Neural cell (in vitro differentiated cells): ENCODE measurements around the gene XXYLT1. TPM values are rescaled to one million over a fixed set of nuclear protein-coding genes. Genes with fewer than 3 reads are reported as not detected.

Experiments
- H2AFZ ChIP-seq: fragments of 200-600, 300-800 bp; sonication (generic), shearing (Covaris generic); 2 replicates; pipeline ENCODE4 v1.6.0; 2014; ENCODE audit warnings: low read depth, mild to moderate bottlenecking, antibody characterized with exemption, low read length, moderate library complexity
- H3F3A ChIP-seq: fragments of 200-600 bp; shearing (Covaris generic); 2 replicates; pipeline ENCODE4 v1.6.1; 2016; ENCODE audit warnings: mild to moderate bottlenecking, moderate library complexity, mixed read lengths, antibody characterized with exemption, low read length; ENCODE audit not compliant: insufficient read depth, poor library complexity, severe bottlenecking
- H3K27ac ChIP-seq: fragments of 200-600, 300-800 bp; sonication (generic), shearing (Covaris generic); 2 replicates; pipeline ENCODE4 v1.5.1; 2014; ENCODE audit warnings: mild to moderate bottlenecking, low read length, moderate library complexity
- H3K27me3 ChIP-seq: fragments of 300-800, 200-600 bp; sonication (generic), shearing (Covaris generic); 2 replicates; pipeline ENCODE4 v1.6.0; 2014; ENCODE audit warnings: mild to moderate bottlenecking, low read depth, low read length, moderate library complexity; ENCODE audit not compliant: insufficient read depth
- H3K36me3 ChIP-seq: fragments of 300-800, 200-600 bp; sonication (generic), shearing (Covaris generic); 2 replicates; pipeline ENCODE4 v1.5.1; 2014; ENCODE audit warnings: mild to moderate bottlenecking, antibody characterized with exemption, low read length, moderate library complexity; ENCODE audit not compliant: insufficient read depth
- H3K4me2 ChIP-seq: fragments of 300-800, 200-600 bp; sonication (generic), shearing (Covaris generic); 2 replicates; pipeline ENCODE4 v1.6.0; 2014; ENCODE audit warnings: mild to moderate bottlenecking, low read length
- H3K4me3 ChIP-seq: fragments of 300-800, 200-600 bp; sonication (generic), shearing (Covaris generic); 2 replicates; pipeline ENCODE4 v1.5.1; 2014; ENCODE audit warnings: mild to moderate bottlenecking, low read length, moderate library complexity
- H3K79me2 ChIP-seq: fragments of 200-600 bp; shearing (Covaris generic); replicated peaks from 2 replicates; pipeline ENCODE4 v1.6.0; 2014; ENCODE audit warnings: mild to moderate bottlenecking, low read length, moderate library complexity; ENCODE audit not compliant: insufficient read depth
- H3K9ac ChIP-seq: fragments of 300-800, 200-600 bp; sonication (generic), shearing (Covaris generic); 2 replicates; pipeline ENCODE4 v1.6.1; 2016; ENCODE audit warnings: mild to moderate bottlenecking, low read length, mixed read lengths
- H3K9me2 ChIP-seq: fragments of 200-600 bp; shearing (Covaris generic); 2 replicates; pipeline ENCODE4 v1.6.1; 2016; ENCODE audit warnings: mild to moderate bottlenecking, low read length, mixed read lengths; ENCODE audit not compliant: insufficient read depth
- H3K9me3 ChIP-seq: fragments of 200-600, 300-800 bp; sonication (generic), shearing (Covaris generic); 2 replicates; pipeline ENCODE4 v1.6.1; 2016; ENCODE audit warnings: mild to moderate bottlenecking, mixed run types, low read length, moderate library complexity, mixed read lengths
- H4K20me1 ChIP-seq: fragments of 200-600 bp; shearing (Covaris generic); 2 replicates; pipeline ENCODE4 v1.6.1; 2016; ENCODE audit warnings: mild to moderate bottlenecking, mixed run types; ENCODE audit not compliant: insufficient read depth
- EP300 ChIP-seq: fragments of 450-650 bp; conservative IDR thresholded peaks from 2 replicates; pipeline ENCODE4 v1.6.1; 2014; ENCODE audit warnings: antibody characterized with exemption, mild to moderate bottlenecking, moderate library complexity; ENCODE audit not compliant: poor library complexity, severe bottlenecking
- EZH2 ChIP-seq: fragments of 200-600, 300-800 bp; shearing (Covaris generic), sonication (generic); IDR thresholded peaks from 2 replicates; pipeline ENCODE4 v1.6.1; 2014; ENCODE audit warnings: antibody characterized with exemption, low read length, borderline replicate concordance, mild to moderate bottlenecking; ENCODE audit not compliant: insufficient read depth, poor library complexity, severe bottlenecking
- MXI1 ChIP-seq: fragments of 450-650 bp; conservative IDR thresholded peaks from 2 replicates; pipeline ENCODE4 v1.6.1; 2014; ENCODE audit warnings: antibody characterized with exemption, mild to moderate bottlenecking; ENCODE audit not compliant: poor library complexity, severe bottlenecking
- POLR2AphosphoS5 ChIP-seq: IDR thresholded peaks from 2 replicates; pipeline ENCODE4 v1.6.1; 2012
- RAD21 ChIP-seq: fragments of 450-650 bp; conservative IDR thresholded peaks from 2 replicates; pipeline ENCODE4 v1.6.1; 2014; ENCODE audit warnings: antibody characterized with exemption, mild to moderate bottlenecking, moderate library complexity
- SMC3 ChIP-seq: fragments of 450-650 bp; conservative IDR thresholded peaks from 2 replicates; pipeline ENCODE4 v1.6.1; 2014; ENCODE audit warnings: antibody characterized with exemption, mild to moderate bottlenecking, moderate library complexity; ENCODE audit not compliant: poor library complexity
- TAF1 ChIP-seq: IDR thresholded peaks from 2 replicates; pipeline ENCODE4 v1.6.1; 2012; ENCODE audit warnings: low read depth
- polyA plus RNA-seq: library from polyadenylated mRNA; depleted of rRNA; stranded (reverse); fragments of >200 nt; gene quantifications from 2 replicates; pipeline ENCODE4 v1.2.3, GENCODE V29; 2014
- TF ChIP-seq, protein P1 (sequence below): IDR thresholded peaks from 2 replicates; pipeline ENCODE4 v1.6.1; 2012; ENCODE audit warnings: borderline replicate concordance
- TF ChIP-seq, protein P2 (sequence below): fragments of 450-650 bp; IDR thresholded peaks from 2 replicates; pipeline ENCODE4 v1.5.1; 2014; ENCODE audit warnings: antibody characterized with exemption, mild to moderate bottlenecking, moderate library complexity; ENCODE audit not compliant: poor library complexity, severe bottlenecking

XXYLT1 gene
- polyA plus RNA-seq, 1 donor from 2014 or later: 25.4 TPM

DNA sequence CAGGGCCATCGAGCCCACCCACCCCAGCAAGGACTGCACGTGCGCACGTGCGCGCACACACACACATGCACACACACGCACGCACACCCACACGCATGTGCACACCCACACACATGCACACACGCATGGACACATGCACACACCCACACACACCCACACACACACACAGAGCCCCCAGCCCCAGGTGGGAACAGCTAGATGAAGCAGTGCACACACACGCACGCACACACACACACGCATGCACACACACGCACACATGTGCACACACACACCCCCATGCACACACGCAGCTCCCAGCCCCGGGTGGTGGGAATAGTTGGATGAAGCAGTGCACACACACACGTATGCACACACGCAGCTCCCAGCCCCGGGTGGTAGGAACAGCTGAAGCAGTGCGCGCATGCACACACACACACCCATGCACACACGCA is 158.6 kb downstream of the XXYLT1 start:
- Histone ChIP-seq H3K9me2 (no peaks in the 10 kb centered on the region), H3K4me2 (no peak overlapping the region), H3K4me3 (no peak overlapping the region), H3K36me3 (no peaks in the 10 kb centered on the region), H3K27ac (peak overlapping the region; percentile 19), H3K27me3 (no peaks in the 10 kb centered on the region), H3F3A (no peaks in the 10 kb centered on the region), H3K9ac (no peak overlapping the region), H3K79me2 (no peaks in the 10 kb centered on the region), H2AFZ (no peak overlapping the region), H3K9me3 (no peaks in the 10 kb centered on the region), H4K20me1 (no peaks in the 10 kb centered on the region)
- no peak for TF ChIP-seq EP300
- TF ChIP-seq POLR2AphosphoS5: no peak
- TF ChIP-seq MXI1: no peak
- TF ChIP-seq RAD21: no peak
- TF ChIP-seq, protein P1, sequence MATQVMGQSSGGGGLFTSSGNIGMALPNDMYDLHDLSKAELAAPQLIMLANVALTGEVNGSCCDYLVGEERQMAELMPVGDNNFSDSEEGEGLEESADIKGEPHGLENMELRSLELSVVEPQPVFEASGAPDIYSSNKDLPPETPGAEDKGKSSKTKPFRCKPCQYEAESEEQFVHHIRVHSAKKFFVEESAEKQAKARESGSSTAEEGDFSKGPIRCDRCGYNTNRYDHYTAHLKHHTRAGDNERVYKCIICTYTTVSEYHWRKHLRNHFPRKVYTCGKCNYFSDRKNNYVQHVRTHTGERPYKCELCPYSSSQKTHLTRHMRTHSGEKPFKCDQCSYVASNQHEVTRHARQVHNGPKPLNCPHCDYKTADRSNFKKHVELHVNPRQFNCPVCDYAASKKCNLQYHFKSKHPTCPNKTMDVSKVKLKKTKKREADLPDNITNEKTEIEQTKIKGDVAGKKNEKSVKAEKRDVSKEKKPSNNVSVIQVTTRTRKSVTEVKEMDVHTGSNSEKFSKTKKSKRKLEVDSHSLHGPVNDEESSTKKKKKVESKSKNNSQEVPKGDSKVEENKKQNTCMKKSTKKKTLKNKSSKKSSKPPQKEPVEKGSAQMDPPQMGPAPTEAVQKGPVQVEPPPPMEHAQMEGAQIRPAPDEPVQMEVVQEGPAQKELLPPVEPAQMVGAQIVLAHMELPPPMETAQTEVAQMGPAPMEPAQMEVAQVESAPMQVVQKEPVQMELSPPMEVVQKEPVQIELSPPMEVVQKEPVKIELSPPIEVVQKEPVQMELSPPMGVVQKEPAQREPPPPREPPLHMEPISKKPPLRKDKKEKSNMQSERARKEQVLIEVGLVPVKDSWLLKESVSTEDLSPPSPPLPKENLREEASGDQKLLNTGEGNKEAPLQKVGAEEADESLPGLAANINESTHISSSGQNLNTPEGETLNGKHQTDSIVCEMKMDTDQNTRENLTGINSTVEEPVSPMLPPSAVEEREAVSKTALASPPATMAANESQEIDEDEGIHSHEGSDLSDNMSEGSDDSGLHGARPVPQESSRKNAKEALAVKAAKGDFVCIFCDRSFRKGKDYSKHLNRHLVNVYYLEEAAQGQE: no peak
- TF ChIP-seq EZH2: no peak
- TF ChIP-seq, protein P2, sequence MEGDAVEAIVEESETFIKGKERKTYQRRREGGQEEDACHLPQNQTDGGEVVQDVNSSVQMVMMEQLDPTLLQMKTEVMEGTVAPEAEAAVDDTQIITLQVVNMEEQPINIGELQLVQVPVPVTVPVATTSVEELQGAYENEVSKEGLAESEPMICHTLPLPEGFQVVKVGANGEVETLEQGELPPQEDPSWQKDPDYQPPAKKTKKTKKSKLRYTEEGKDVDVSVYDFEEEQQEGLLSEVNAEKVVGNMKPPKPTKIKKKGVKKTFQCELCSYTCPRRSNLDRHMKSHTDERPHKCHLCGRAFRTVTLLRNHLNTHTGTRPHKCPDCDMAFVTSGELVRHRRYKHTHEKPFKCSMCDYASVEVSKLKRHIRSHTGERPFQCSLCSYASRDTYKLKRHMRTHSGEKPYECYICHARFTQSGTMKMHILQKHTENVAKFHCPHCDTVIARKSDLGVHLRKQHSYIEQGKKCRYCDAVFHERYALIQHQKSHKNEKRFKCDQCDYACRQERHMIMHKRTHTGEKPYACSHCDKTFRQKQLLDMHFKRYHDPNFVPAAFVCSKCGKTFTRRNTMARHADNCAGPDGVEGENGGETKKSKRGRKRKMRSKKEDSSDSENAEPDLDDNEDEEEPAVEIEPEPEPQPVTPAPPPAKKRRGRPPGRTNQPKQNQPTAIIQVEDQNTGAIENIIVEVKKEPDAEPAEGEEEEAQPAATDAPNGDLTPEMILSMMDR: no peak
- no peak for TF ChIP-seq SMC3
- TF ChIP-seq TAF1: no peak

DNA sequence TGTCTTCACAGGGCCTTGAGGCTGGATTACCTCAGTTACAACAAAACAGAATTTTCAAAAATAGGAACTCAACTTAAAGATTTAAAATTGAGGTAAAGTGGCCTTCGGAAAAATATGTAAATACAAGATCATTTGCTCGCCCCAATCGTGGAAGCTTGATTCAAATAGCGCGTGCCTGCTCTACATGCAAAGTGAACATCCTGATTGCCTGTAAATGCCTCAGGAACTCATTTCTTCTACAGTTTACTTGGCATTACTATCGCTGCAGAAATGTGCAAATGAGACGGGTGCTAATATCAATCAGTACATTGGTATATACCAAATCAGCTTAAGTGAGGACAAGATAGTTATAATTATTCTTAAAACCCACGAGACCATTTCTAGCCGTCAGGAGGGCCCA is 159.2 kb downstream of the XXYLT1 start:
- Histone ChIP-seq H3K79me2 (no peaks in the 10 kb centered on the region), H3K4me2 (no peak overlapping the region), H3K9me2 (no peaks in the 10 kb centered on the region), H3F3A (no peaks in the 10 kb centered on the region), H4K20me1 (no peaks in the 10 kb centered on the region), H3K36me3 (no peaks in the 10 kb centered on the region), H3K27ac (peak overlapping the region; percentile 19), H3K9ac (no peak overlapping the region), H2AFZ (no peak overlapping the region), H3K4me3 (no peak overlapping the region), H3K9me3 (no peaks in the 10 kb centered on the region), H3K27me3 (no peaks in the 10 kb centered on the region)
- TF ChIP-seq SMC3: no peak

DNA sequence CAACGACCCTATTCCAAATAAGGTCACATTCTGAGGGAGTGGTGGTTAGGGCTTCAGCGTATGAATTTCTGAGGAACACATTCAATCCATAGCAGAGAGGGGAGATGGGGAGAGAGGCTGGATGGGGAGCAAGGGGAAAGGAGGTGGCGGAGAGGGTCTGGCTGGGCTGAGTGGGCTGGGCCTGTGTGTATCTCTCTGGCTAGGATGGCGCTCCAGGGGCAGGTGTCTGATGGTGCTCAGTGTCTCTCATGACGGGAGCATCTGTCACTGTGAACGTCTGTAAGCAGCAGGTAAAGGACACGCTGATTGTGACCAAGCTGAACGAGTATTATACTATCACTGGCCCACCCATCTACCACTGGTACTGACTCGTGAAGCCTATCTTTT is 159.6 kb downstream of the XXYLT1 start:
- TF ChIP-seq POLR2AphosphoS5 (no peak), MXI1 (no peak), RAD21 (no peak), TAF1 (no peak), EP300 (no peak)
- TF ChIP-seq, protein P1: no peak
- TF ChIP-seq, protein P2: no peak
- Histone ChIP-seq H3K27ac (peak overlapping the region; percentile 19), H3K36me3 (no peaks in the 10 kb centered on the region), H3F3A (no peaks in the 10 kb centered on the region), H3K27me3 (no peaks in the 10 kb centered on the region), H3K9me3 (no peaks in the 10 kb centered on the region), H3K79me2 (no peaks in the 10 kb centered on the region), H2AFZ (no peak overlapping the region), H3K4me3 (no peak overlapping the region), H3K9me2 (no peaks in the 10 kb centered on the region), H4K20me1 (no peaks in the 10 kb centered on the region), H3K9ac (no peak overlapping the region), H3K4me2 (no peak overlapping the region)
